ENCODE data around the gene STAT4.

STAT4 gene

DNA sequence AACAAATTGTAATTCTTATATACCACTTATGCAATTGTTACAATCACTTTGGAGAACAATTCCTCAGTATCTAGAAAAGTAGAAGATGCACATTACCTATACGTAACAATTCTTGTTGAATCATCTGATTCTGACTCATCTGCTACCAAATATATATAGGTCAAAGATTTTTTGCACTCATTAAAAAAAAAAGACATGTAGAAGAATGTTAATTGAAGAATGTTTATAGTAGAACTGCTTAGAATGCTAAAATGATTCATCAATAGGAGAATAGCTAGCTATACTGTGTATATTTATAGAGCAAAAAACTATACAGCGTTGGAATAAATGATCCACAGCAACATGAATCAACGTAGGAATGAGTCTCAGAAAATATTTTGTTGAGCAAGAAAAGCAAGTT lies 107.4 kb downstream of the STAT4 start:
- H3K27ac ChIP-seq (ENCODE audit: low read depth, low read length) = no peak overlapping the region
- no peaks in the 10 kb centered on the region for H3K27me3 ChIP-seq (ENCODE audit: low read length)
- H3F3A ChIP-seq (ENCODE audit: insufficient read depth) = no peaks in the 10 kb centered on the region
- H3K9me2 ChIP-seq (replicated peaks; ENCODE audit: insufficient read depth, low read length) = no peaks in the 10 kb centered on the region
- no peak overlapping the region for H3K4me2 ChIP-seq (ENCODE audit: low read depth, low read length, poor library complexity, severe bottlenecking)
- TF ChIP-seq EZH2phosphoT487 (conservative IDR thresholded peaks at IDR 0.05; ENCODE audit: low read length) (no peak), CTCF (IDR thresholded peaks at IDR 0.05; ENCODE audit: insufficient read depth, low read length, poor library complexity, severe bottlenecking) (no peak)
- no peaks in the 10 kb centered on the region for H3K36me3 ChIP-seq (ENCODE audit: low read length)
- H2AFZ ChIP-seq (ENCODE audit: low read depth, low read length, severe bottlenecking) = no peak overlapping the region
- H4K20me1 ChIP-seq (ENCODE audit: low read depth, low read length) = no peaks in the 10 kb centered on the region
- no peak overlapping the region for H3K4me3 ChIP-seq (ENCODE audit: insufficient read depth, low read length, poor library complexity, severe bottlenecking)
- no peak overlapping the region for H3K9ac ChIP-seq (ENCODE audit: low read length)
- H3K9me3 ChIP-seq (ENCODE audit: insufficient read depth, low read length) = no peaks in the 10 kb centered on the region
- no peaks in the 10 kb centered on the region for H3K79me2 ChIP-seq (ENCODE audit: insufficient read depth, low read length)

- Histone ChIP-seq H3K36me3 (ENCODE audit: low read length) (no peaks in the 10 kb centered on the region), H3F3A (ENCODE audit: insufficient read depth) (no peaks in the 10 kb centered on the region), H3K27ac (ENCODE audit: low read depth, low read length) (no peak overlapping the region), H3K4me2 (ENCODE audit: low read depth, low read length, poor library complexity, severe bottlenecking) (no peak overlapping the region), H3K79me2 (ENCODE audit: insufficient read depth, low read length) (no peaks in the 10 kb centered on the region), H3K9me3 (ENCODE audit: insufficient read depth, low read length) (no peaks in the 10 kb centered on the region), H3K27me3 (ENCODE audit: low read length) (no peaks in the 10 kb centered on the region), H2AFZ (ENCODE audit: low read depth, low read length, severe bottlenecking) (no peak overlapping the region), H3K9me2 (replicated peaks; ENCODE audit: insufficient read depth, low read length) (no peaks in the 10 kb centered on the region), H3K9ac (ENCODE audit: low read length) (no peak overlapping the region), H3K4me3 (ENCODE audit: insufficient read depth, low read length, poor library complexity, severe bottlenecking) (no peak overlapping the region), H4K20me1 (ENCODE audit: low read depth, low read length) (no peaks in the 10 kb centered on the region)
- TF ChIP-seq EZH2phosphoT487 (conservative IDR thresholded peaks at IDR 0.05; ENCODE audit: low read length) (no peak), CTCF (IDR thresholded peaks at IDR 0.05; ENCODE audit: insufficient read depth, low read length, poor library complexity, severe bottlenecking) (no peak)
Measured at GRCh38 chr2:191041418-191042161, 109.2 kb downstream of the STAT4 start.

- Histone ChIP-seq H3K9me3 (ENCODE audit: insufficient read depth, low read length) (no peaks in the 10 kb centered on the region), H3K27me3 (ENCODE audit: low read length) (no peaks in the 10 kb centered on the region), H3K9ac (ENCODE audit: low read length) (no peak overlapping the region), H3K4me2 (ENCODE audit: low read depth, low read length, poor library complexity, severe bottlenecking) (no peak overlapping the region), H3K9me2 (replicated peaks; ENCODE audit: insufficient read depth, low read length) (no peaks in the 10 kb centered on the region), H4K20me1 (ENCODE audit: low read depth, low read length) (no peaks in the 10 kb centered on the region), H2AFZ (ENCODE audit: low read depth, low read length, severe bottlenecking) (no peak overlapping the region), H3K4me3 (ENCODE audit: insufficient read depth, low read length, poor library complexity, severe bottlenecking) (no peak overlapping the region), H3K27ac (ENCODE audit: low read depth, low read length) (no peak overlapping the region), H3F3A (ENCODE audit: insufficient read depth) (no peaks in the 10 kb centered on the region), H3K79me2 (ENCODE audit: insufficient read depth, low read length) (no peaks in the 10 kb centered on the region), H3K36me3 (ENCODE audit: low read length) (no peaks in the 10 kb centered on the region)
- TF ChIP-seq EZH2phosphoT487 (conservative IDR thresholded peaks at IDR 0.05; ENCODE audit: low read length) (no peak), CTCF (IDR thresholded peaks at IDR 0.05; ENCODE audit: insufficient read depth, low read length, poor library complexity, severe bottlenecking) (no peak)
Measured at GRCh38 chr2:191039616-191040015, 111.2 kb downstream of the STAT4 start.
